Fibroblast of mammary gland (primary cell): ENCODE measurements around the gene SCAPER.

Experiments
- DNase-seq: peaks from one replicate; pipeline ENCODE4 v3.0.0-alpha.2; 2010; ENCODE audit warnings: low read depth
- H3K4me3 ChIP-seq: 2 replicates; pipeline ENCODE4 v1.5.1; 2011; ENCODE audit warnings: low read depth, mild to moderate bottlenecking, low read length, moderate library complexity; ENCODE audit not compliant: control insufficient read depth
- CTCF ChIP-seq: conservative IDR thresholded peaks from 2 replicates; pipeline ENCODE4 v1.5.1; 2011; ENCODE audit warnings: low read depth, low read length, inconsistent platforms; ENCODE audit not compliant: control insufficient read depth, insufficient read depth

Gene SCAPER

GRCh38 chr15:76664895-76665294 lies 240.2 kb downstream of the SCAPER start:
- no peak for TF ChIP-seq CTCF
- no peak for DNase-seq
- no peak overlapping the region for H3K4me3 ChIP-seq

- no peak for DNase-seq
- TF ChIP-seq CTCF = no peak
- H3K4me3 ChIP-seq = no peak overlapping the region
These were observed 240.7 kb downstream of the SCAPER start for GRCh38 chr15:76664411-76664810.

- TF ChIP-seq CTCF = no peak
- DNase-seq = no peak
These were observed 241.6 kb downstream of the SCAPER start for GRCh38 chr15:76663529-76663928.

GRCh38 chr15:76648732-76649444 lies 256.3 kb downstream of the SCAPER start:
- no peak for TF ChIP-seq CTCF
- no peak for DNase-seq
- H3K4me3 ChIP-seq = no peak overlapping the region

More at GRCh38 chr15:76663529-76663928, 241.6 kb downstream of the SCAPER start:
- H3K4me3 ChIP-seq = no peak overlapping the region

- no peak overlapping the region for H3K4me3 ChIP-seq
- no peak for DNase-seq
- TF ChIP-seq CTCF = no peak
These were observed 257.5 kb downstream of the SCAPER start for GRCh38 chr15:76647612-76648011.

- no peak for DNase-seq
- H3K4me3 ChIP-seq = no peak overlapping the region
- TF ChIP-seq CTCF = no peak
These were observed 260.5 kb downstream of the SCAPER start for GRCh38 chr15:76644646-76645045.
